H1 (cell line): Measurements from ENCODE around the gene EZH1. TPM values are rescaled to one million over a fixed set of nuclear protein-coding genes. Genes with fewer than 3 reads are reported as not detected.

Experiments
- EZH2 ChIP-seq: fragments of 200-600 bp; sonication (generic); IDR thresholded peaks from 2 replicates; pipeline ENCODE4 v1.7.1; 2012; ENCODE audit warnings: low read depth, mild to moderate bottlenecking, moderate library complexity, low read length, inconsistent platforms; ENCODE audit not compliant: severe bottlenecking
- HDAC2 ChIP-seq, 2 experiments: fragments of 300-600 bp in 1 of 2; sonication (generic) in 1 of 2; IDR thresholded peaks; 2 replicates each; pipeline ENCODE4 v1.6.1; 2011 to 2012; ENCODE audit warnings: low read depth in 2 of 2, low read length in 2 of 2, mild to moderate bottlenecking in 2 of 2, moderate library complexity in 2 of 2, borderline replicate concordance in 1 of 2, inconsistent platforms in 1 of 2
- PHF8 ChIP-seq: fragments of 200-600 bp; sonication (generic); conservative IDR thresholded peaks from 2 replicates; pipeline ENCODE4 v1.7.1; 2012; ENCODE audit warnings: low read depth, mild to moderate bottlenecking, inconsistent platforms, low read length, moderate library complexity
- polyA plus RNA-seq, 7 experiments: library from polyadenylated mRNA; depleted of rRNA in 3 of 7; stranded (reverse) in 5 of 7; unstranded in 2 of 7; fragments of >200 nt in 5 of 7; fragments of 200-250 nt in 2 of 7; gene quantifications; 1 replicate in 5 of 7; 2 replicates in 1 of 7; 4 replicates in 1 of 7; pipeline versions ENCODE4 v1.2.1 to v1.2.3, GENCODE V29; 2011 to 2013; ENCODE audit warnings: missing spikeins in 2 of 7, mixed read lengths in 2 of 7
- total RNA-seq: library from RNA; stranded (reverse); fragmentation: NEBNext Ultra II Directional; extraction: Animal tissue kit (Norgen Biotek cat#: 25700); gene quantifications from 2 replicates; pipeline ENCODE4 v1.2.1, GENCODE V29; 2021
- TF ChIP-seq, protein P1 (sequence below): IDR thresholded peaks from 2 replicates; pipeline ENCODE4 v1.6.1; 2012; ENCODE audit warnings: low read length, inconsistent platforms

The EZH1 gene
- total and polyA plus RNA-seq, 2 of the 8 experiments (the other 6 are each of a cell fraction or from before 2014, with no cell fraction given), result 17.4 to 20.8 TPM

DNA sequence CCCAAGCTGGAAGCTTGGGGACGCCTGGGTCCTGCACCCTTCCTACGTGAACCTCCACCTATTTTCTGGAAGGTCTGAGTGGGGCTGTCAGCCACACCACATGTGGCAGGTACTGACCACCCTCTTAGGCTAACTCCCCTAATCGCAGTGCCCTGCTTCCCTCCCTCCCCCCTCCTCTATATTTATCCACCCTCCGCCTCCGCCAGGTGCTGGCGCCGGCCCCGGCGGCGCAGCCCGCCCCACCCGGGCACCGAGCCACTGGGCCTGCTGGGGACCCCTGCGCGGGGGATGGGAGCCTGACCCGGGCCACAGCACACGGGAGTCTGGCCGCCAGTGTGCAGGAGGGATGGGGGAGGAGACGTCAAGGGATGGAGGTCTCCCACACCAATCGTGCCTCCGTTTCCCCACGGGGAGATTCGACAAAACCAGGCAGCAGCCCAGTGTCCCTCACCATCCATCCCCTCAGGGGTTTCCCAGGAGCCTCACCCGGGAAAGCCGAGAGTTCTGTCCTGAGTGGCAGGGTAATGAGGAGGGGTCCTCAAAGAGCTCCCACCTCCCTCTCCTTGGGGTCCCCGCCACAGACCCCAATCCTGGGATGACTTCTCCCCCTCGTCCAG, 69.4 kb downstream of the EZH1 start (continued):
- 0 out of 2 replicates have a peak, but pooled peaks have one; percentile 21 for TF ChIP-seq PHF8
- TF ChIP-seq, protein P1, sequence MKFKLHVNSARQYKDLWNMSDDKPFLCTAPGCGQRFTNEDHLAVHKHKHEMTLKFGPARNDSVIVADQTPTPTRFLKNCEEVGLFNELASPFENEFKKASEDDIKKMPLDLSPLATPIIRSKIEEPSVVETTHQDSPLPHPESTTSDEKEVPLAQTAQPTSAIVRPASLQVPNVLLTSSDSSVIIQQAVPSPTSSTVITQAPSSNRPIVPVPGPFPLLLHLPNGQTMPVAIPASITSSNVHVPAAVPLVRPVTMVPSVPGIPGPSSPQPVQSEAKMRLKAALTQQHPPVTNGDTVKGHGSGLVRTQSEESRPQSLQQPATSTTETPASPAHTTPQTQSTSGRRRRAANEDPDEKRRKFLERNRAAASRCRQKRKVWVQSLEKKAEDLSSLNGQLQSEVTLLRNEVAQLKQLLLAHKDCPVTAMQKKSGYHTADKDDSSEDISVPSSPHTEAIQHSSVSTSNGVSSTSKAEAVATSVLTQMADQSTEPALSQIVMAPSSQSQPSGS, result no peak
- TF ChIP-seq HDAC2 (IDR thresholded peaks at IDR 0.05; ENCODE audit: borderline replicate concordance in 1 of 2, low read depth in 2 of 2, low read length in 2 of 2), result no peak
- TF ChIP-seq EZH2, result peak; percentile 27
